GM23248 (cell line): ENCODE results near the gene SMC3. TPM values are rescaled to one million over a fixed set of nuclear protein-coding genes. Genes with fewer than 3 reads are reported as not detected.
"Not testable (repeated sequence)": the region's sequence is repeated elsewhere in the genome, so short reads cannot be mapped to it uniquely, and the experiment has no call there.

Experiments used
- DNase-seq: peaks from one replicate; pipeline ENCODE4 v3.0.0-alpha.2; 2015
- H2AFZ ChIP-seq: fragments of 200-600 bp; sonication (generic); 2 replicates; pipeline ENCODE4 v1.6.1; 2016; ENCODE audit warnings: antibody characterized with exemption
- H3F3A ChIP-seq: fragments of 200-600 bp; sonication (generic); 2 replicates; pipeline ENCODE4 v1.6.1; 2016; ENCODE audit warnings: mild to moderate bottlenecking, antibody characterized with exemption, mixed run types; ENCODE audit not compliant: insufficient read depth
- H3K27ac ChIP-seq: fragments of 200-600 bp; sonication (generic); 2 replicates; pipeline ENCODE4 v1.5.1; 2016; ENCODE audit warnings: mild to moderate bottlenecking
- H3K27me3 ChIP-seq: fragments of 200-600 bp; sonication (generic); replicated peaks from 2 replicates; pipeline ENCODE4 v1.6.1; 2016; ENCODE audit warnings: mild to moderate bottlenecking; ENCODE audit not compliant: insufficient read depth
- H3K36me3 ChIP-seq: fragments of 200-600 bp; sonication (generic); 2 replicates; pipeline ENCODE4 v1.6.1; 2016; ENCODE audit warnings: low read depth, mild to moderate bottlenecking
- H3K4me1 ChIP-seq: fragments of 200-600 bp; sonication (generic); 2 replicates; pipeline ENCODE4 v1.6.1; 2016; ENCODE audit warnings: mild to moderate bottlenecking; ENCODE audit not compliant: insufficient read depth
- H3K4me2 ChIP-seq: fragments of 200-600 bp; sonication (generic); one replicate; pipeline ENCODE4 v1.6.1; 2016; ENCODE audit warnings: mild to moderate bottlenecking; ENCODE audit not compliant: unreplicated experiment
- H3K4me3 ChIP-seq: fragments of 200-600 bp; sonication (generic); 2 replicates; pipeline ENCODE4 v1.5.1; 2016; ENCODE audit warnings: mild to moderate bottlenecking
- H3K79me2 ChIP-seq: fragments of 200-600 bp; sonication (generic); 2 replicates; pipeline ENCODE4 v1.6.1; 2016; ENCODE audit warnings: mild to moderate bottlenecking; ENCODE audit not compliant: insufficient read depth
- H3K9ac ChIP-seq: fragments of 200-600 bp; sonication (generic); 2 replicates; pipeline ENCODE4 v1.6.1; 2016; ENCODE audit warnings: mild to moderate bottlenecking
- H3K9me2 ChIP-seq: fragments of 200-600 bp; sonication (generic); 2 replicates; pipeline ENCODE4 v1.6.1; 2016; ENCODE audit warnings: mixed run types, mild to moderate bottlenecking, moderate library complexity; ENCODE audit not compliant: insufficient read depth
- H3K9me3 ChIP-seq: fragments of 200-600 bp; sonication (generic); one replicate; pipeline ENCODE4 v1.6.1; 2017; ENCODE audit warnings: low read depth
- H4K20me1 ChIP-seq: fragments of 200-600 bp; sonication (generic); 2 replicates; pipeline ENCODE4 v1.6.0; 2016; ENCODE audit not compliant: insufficient read depth
- EZH2 ChIP-seq: fragments of 200-600 bp; sonication (generic); IDR thresholded peaks from 2 replicates; pipeline ENCODE4 v1.6.1; 2018; ENCODE audit warnings: antibody characterized with exemption, mild to moderate bottlenecking; ENCODE audit not compliant: insufficient read depth, poor library complexity, severe bottlenecking
- EZH2phosphoT487 ChIP-seq: fragments of 200-600 bp; sonication (generic); IDR thresholded peaks from 2 replicates; pipeline ENCODE4 v1.6.1; 2018; ENCODE audit warnings: antibody characterized with exemption, moderate library complexity, mild to moderate bottlenecking, low read depth; ENCODE audit not compliant: insufficient read depth
- WGBS, 2 experiments: methylation state at CpG; one replicate each; pipeline ENCODE4 v1.1.6; 2015 to 2017; ENCODE audit warnings: low lambda C conversion rate in 2 of 2, low coverage in 1 of 2; ENCODE audit errors: missing lambda C conversion rate in 2 of 2; 5-methylcytosine and 5-hydroxymethylcytosine counted together
- in situ Hi-C: fragments of 300-500 bp; cut with MboI; formaldehyde crosslinking; loops from 2 replicates; pipeline ENCODE4 v1.15.0; 2020
- polyA plus RNA-seq: library from polyadenylated mRNA; unstranded; fragments of >200 nt; fragmentation: Nextera tagmentation; extraction: Ambion mirVana; gene quantifications from 2 replicates; pipeline ENCODE4 v1.2.1, GENCODE V29; 2016
- total RNA-seq: library from RNA; depleted of rRNA; stranded (reverse); fragments of >200 nt; shearing (Covaris generic); gene quantifications from 2 replicates; pipeline ENCODE4 v1.2.3, GENCODE V29; 2014

Gene SMC3
- total and polyA plus RNA-seq, 2 experiments from 2014 or later = 17.8 to 60.5 TPM

GRCh38 chr10:110638319-110638718 lies 70.8 kb downstream of the SMC3 start:
- peaks cover 30% of the 10 kb centered on the region for H3K27me3 ChIP-seq
- H3K4me2 ChIP-seq = no peak overlapping the region
- 0 out of 2 replicates have a peak, but pooled peaks cover 1% of the 10 kb centered on the region for H3K4me1 ChIP-seq
- H3K79me2 ChIP-seq = no peaks in the 10 kb centered on the region
- 77 to 85% methylated on average over 3 of the region's 3 CpGs for WGBS, 2 experiments
- no peak overlapping the region for H3K9ac ChIP-seq
- no peaks in the 10 kb centered on the region for H3K9me2 ChIP-seq
- DNase-seq = no peak
- H4K20me1 ChIP-seq = no peaks in the 10 kb centered on the region
- no peaks in the 10 kb centered on the region for H3K36me3 ChIP-seq
- no peak overlapping the region for H2AFZ ChIP-seq
- H3K9me3 ChIP-seq = no peaks in the 10 kb centered on the region
- TF ChIP-seq EZH2phosphoT487 (no peak), EZH2 (no peak)
- H3K4me3 ChIP-seq = no peak overlapping the region
- in situ Hi-C loops = no loop called here
- no peaks in the 10 kb centered on the region for H3F3A ChIP-seq
- no peak overlapping the region for H3K27ac ChIP-seq

DNA sequence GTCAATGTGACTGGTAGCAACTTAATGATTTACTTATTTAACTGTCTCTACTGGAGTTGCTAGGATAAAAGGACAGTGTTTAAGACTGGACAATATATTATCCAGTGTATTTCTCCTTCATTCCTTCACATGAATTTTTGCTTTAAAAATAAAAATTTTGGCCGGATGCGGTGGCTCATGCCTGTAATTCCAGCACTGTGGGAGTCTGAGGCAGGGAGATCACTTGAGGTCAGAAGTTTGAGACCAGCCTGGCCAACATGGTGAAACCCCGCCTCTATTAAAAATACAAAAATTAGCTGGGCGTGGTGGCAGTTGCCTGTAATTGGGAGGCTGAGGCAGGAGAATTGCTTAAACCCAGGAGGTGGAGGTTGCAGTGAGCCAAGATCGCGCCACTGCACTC lies 71.6 kb downstream of the SMC3 start:
- WGBS, 2 experiments = 72 to 80% methylated on average over 6 of the region's 6 CpGs
- H3F3A ChIP-seq, H3K9me2 ChIP-seq, H2AFZ ChIP-seq, H3K9ac ChIP-seq, H3K27ac ChIP-seq, H3K36me3 ChIP-seq, H3K9me3 ChIP-seq, in situ Hi-C loops, H3K4me1 ChIP-seq, H4K20me1 ChIP-seq, DNase-seq, H3K79me2 ChIP-seq, H3K4me2 ChIP-seq, H3K4me3 ChIP-seq: not testable (repeated sequence)
- peaks cover 35% of the 10 kb centered on the region for H3K27me3 ChIP-seq

GRCh38 chr10:110639858-110640257 lies 72.4 kb downstream of the SMC3 start:
- H4K20me1 ChIP-seq, DNase-seq, H3K4me1 ChIP-seq, H3K9me2 ChIP-seq, H2AFZ ChIP-seq, H3K27ac ChIP-seq, H3K4me3 ChIP-seq, H3K36me3 ChIP-seq, H3K79me2 ChIP-seq, H3K9ac ChIP-seq, H3K4me2 ChIP-seq, H3F3A ChIP-seq, in situ Hi-C loops, H3K9me3 ChIP-seq: not testable (repeated sequence)
- H3K27me3 ChIP-seq = peaks cover 39% of the 10 kb centered on the region
- 81 to 85% methylated on average over 3 to 6 of the region's 6 CpGs for WGBS, 2 experiments

- H3K79me2 ChIP-seq = no peaks in the 10 kb centered on the region
- H3K36me3 ChIP-seq = no peaks in the 10 kb centered on the region
- 0 out of 2 replicates have a peak, but pooled peaks cover 4% of the 10 kb centered on the region for H3K4me1 ChIP-seq
- H2AFZ ChIP-seq = no peak overlapping the region
- in situ Hi-C loops = no loop called here
- H3K27ac ChIP-seq = no peak overlapping the region
- peaks cover 53% of the 10 kb centered on the region for H3K27me3 ChIP-seq
- H3K4me2 ChIP-seq = no peak overlapping the region
- no peak overlapping the region for H3K9ac ChIP-seq
- TF ChIP-seq EZH2 = no peak
- TF ChIP-seq EZH2phosphoT487 = no peak
- H3F3A ChIP-seq = no peaks in the 10 kb centered on the region
- H3K4me3 ChIP-seq = no peak overlapping the region
- H3K9me3 ChIP-seq = no peaks in the 10 kb centered on the region
- H3K9me2 ChIP-seq = no peaks in the 10 kb centered on the region
- WGBS, 2 experiments = 60 to 73% methylated on average over 5 of the region's 5 CpGs
- no peaks in the 10 kb centered on the region for H4K20me1 ChIP-seq
- DNase-seq = no peak
These were observed 73.8 kb downstream of the SMC3 start for GRCh38 chr10:110641256-110641655.

DNA sequence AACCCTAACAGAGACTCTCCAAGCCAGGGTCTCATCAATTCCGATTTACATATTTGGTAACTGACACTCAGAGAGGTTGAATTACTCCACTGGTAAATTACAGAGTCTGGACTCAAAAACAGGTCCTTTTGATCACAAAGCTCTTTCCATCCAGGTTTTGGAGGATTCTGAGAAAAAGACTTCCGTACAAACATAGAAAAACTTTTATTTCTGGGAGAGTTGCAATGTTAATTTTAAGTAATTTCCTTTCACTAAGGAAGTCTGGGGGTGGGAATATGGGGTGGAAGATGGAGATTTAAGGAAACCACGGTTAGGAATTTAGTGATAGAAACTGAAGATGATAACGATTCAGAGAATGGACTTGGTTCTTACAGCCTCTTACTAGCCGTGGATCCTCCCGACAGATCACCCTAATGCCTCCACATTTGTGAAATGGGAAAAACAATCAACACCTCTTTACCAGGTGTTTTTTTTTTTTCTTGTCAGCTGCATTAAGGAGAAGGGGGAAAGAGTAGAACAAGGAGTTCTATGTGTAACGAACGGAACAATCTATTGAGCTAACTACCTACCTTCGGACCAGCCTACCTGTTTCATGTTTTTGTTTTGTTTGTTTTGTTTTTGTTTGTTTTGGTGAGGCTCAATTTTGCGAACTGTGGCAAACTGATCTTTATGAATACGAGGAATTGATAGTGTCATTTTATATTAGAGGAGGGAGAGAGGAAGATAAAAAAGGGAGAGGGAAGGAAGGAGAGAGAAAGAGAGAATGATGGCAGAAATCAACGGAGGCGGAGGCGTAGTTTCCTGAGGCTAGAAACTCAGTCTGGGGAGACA lies 74.9 kb downstream of the SMC3 start:
- Histone ChIP-seq H3K4me2 (no peak overlapping the region), H3K36me3 (no peaks in the 10 kb centered on the region), H3K9me2 (no peaks in the 10 kb centered on the region), H3K9ac (no peak overlapping the region), H3K27me3 (peaks cover 65% of the 10 kb centered on the region), H3K27ac (no peak overlapping the region), H3K79me2 (no peaks in the 10 kb centered on the region), H3K4me3 (no peak overlapping the region), H2AFZ (no peak overlapping the region), H3F3A (no peaks in the 10 kb centered on the region), H3K4me1 (0 out of 2 replicates have a peak, but pooled peaks cover 4% of the 10 kb centered on the region), H4K20me1 (no peaks in the 10 kb centered on the region), H3K9me3 (no peaks in the 10 kb centered on the region)
- DNase-seq = no peak
- in situ Hi-C loops = no loop called here
- TF ChIP-seq EZH2 (no peak), EZH2phosphoT487 (no peak)
- 54 to 60% methylated on average over 14 of the region's 14 CpGs for WGBS, 2 experiments
